A549 treated with AZD2906 at 1 μM for 4 hours (cell line): ENCODE data around the gene MROH8. TPM values are rescaled to one million over a fixed set of nuclear protein-coding genes. Genes with fewer than 3 reads are reported as not detected.

ENCODE experiments used
- total RNA-seq: library from RNA; stranded (reverse); fragments of 200-300 nt; extraction: Qiagen RNA extraction; gene quantifications from 5 replicates; pipeline ENCODE4 v1.2.3, GENCODE V29; 2022

The MROH8 gene
- 0.90 to 1.4 TPM (median 1.1 TPM) in 5 replicates for total RNA-seq

GRCh38 chr20:37178839-37179682 lies at the start of gene MROH8, which contains the start of gene RPN2:
Gene MROH8, minus strand, starts transcription at chr20:37179548.
Gene RPN2, plus strand, starts transcription at chr20:37179330. Its CDS starts 27 bp downstream, at chr20:37179357.

GRCh38 chr20:37095599-37096414 lies 83.5 kb downstream of the MROH8 start, which contains the start of gene RBL1:
Gene RBL1, minus strand, starts transcription at chr20:37095997. Its CDS starts 69 bp downstream, at chr20:37095928.

Other genes starting within 250 kb of the MROH8 start
- gene SAMHD1, start 227.8 kb downstream of the MROH8 start, total RNA-seq = 8.3 to 11.5 TPM (median 9.3 TPM) in 5 replicates
- gene RBL1, start 83.6 kb downstream of the MROH8 start, total RNA-seq = 8.5 to 11.8 TPM (median 9.5 TPM) in 5 replicates
- gene RPN2, start 218 bp downstream of the MROH8 start, total RNA-seq = 247 to 288 TPM (median 258 TPM) in 5 replicates
- gene GHRH, start 82.3 kb upstream of the MROH8 start, total RNA-seq = not detected in 5 replicates
- gene MANBAL, start 110.1 kb upstream of the MROH8 start, total RNA-seq = 79.9 to 90.2 TPM (median 87.0 TPM) in 5 replicates
- 101 to 119 TPM (median 114 TPM) in 5 replicates for gene SRC, start 166.6 kb upstream of the MROH8 start, total RNA-seq